Measurements from ENCODE around the gene ABHD17B.
"Not testable (repeated sequence)": the region's sequence is repeated elsewhere in the genome, so short reads cannot be mapped to it uniquely, and the experiment has no call there.

The ABHD17B gene

DNA sequence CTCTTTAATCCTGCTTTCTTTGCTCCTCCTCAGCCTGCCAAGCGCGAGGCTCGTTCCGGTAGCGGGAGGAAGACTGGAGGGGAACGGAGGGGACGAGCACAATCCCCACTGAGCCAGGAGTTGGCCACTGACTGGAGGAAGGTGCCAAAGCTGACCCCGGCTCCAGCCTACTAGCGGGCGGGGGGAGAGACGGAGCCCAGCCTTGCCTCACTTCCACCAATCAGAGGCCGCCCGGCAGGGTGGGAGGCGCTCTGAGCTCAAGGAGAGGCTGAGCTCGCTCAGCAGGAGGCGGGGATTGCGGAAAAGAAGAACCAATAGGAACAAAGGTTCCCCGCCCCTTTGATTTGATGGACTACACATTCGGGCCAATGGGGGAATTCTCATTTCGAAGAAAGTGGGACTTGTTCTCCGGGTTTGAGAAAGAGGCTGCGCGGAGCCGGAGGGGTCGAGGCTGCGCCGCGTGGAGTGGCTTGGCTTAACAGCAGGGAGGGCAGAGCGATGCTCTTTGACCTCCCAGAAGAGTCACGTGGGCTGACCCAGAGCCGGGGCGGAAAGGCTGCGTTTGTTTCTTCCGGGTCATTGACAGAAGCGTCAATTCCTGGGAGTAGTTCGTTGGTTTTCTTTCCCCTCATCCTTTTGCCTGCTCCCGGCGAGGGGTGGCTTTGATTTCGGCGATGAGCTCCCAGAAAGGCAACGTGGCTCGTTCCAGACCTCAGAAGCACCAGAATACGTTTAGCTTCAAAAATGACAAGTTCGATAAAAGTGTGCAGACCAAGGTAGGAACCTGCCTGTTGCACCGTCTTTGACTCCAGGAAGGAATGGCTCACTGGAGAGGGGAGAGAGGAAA, at the start of gene ABHD17B, which contains the start of gene C9orf85:
ABHD17B (minus strand) TSS at position 133 of the 847 bp plus-strand sequence. CDS start 36,113 bp downstream, outside the sequence.
C9orf85 (plus strand) TSS at position 579 of the 847 bp plus-strand sequence; CDS start at position 675, 96 bp downstream.
- DNase-seq: peak; percentile 99 to 100 (median 100)
- intact Hi-C loops (cut with DNase I): loop anchor here (10.0 kb wide), 1 partner anchor 86 kb away; no protein-coding TSS in a partner anchor

DNA sequence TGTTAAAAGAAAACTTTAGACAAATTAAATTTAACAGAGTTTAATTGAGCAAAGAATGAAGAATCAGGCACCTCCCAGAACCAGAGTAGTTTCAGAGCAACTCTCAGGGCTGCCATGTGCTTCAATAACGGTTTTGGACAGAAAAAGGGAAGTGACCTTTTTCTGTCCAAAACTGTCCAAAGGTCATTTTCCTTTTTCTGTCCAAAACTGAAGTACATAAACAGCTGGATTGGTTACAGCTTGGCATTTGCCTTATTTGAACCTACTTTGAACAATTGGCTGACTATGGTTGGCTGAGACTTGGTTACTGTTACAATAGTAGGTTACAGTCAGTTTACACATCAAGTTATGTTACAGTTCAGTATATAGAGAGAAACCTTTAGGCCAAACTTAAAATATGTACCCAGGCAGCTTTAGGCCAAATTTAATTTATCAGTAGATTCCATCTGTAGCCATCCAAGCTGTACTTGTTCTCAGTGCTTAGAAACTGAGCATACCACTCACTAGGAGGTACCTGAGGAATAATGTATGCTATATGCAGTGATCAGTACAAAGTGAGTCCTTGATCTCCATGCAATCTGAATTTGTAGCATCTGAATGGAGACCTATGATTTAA, 44.4 kb upstream of the ABHD17B start:
- intact Hi-C loops (cut with DNase I): no loop called here
- no peak for DNase-seq

DNA sequence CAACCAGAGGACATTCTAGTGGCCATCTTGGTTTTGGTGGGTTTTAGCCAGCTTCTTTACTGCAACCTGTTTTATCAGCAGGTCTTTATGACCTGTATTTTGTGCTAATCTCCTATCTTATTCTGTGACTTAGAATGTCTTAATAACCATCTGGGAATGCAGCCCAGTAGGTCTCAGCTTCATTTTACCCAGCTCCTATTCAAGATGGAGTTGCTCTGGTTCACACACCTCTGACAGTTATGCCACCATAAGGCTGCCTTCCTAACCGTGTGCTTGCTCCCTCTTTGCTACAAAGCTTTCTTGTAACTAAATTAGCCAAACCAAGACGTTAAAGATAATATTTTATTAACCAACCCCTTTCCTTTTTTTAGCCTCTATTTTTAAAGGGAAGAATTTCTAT, 43.7 kb upstream of the ABHD17B start:
- intact Hi-C loops (cut with DNase I); DNase-seq: not testable (repeated sequence)

DNA sequence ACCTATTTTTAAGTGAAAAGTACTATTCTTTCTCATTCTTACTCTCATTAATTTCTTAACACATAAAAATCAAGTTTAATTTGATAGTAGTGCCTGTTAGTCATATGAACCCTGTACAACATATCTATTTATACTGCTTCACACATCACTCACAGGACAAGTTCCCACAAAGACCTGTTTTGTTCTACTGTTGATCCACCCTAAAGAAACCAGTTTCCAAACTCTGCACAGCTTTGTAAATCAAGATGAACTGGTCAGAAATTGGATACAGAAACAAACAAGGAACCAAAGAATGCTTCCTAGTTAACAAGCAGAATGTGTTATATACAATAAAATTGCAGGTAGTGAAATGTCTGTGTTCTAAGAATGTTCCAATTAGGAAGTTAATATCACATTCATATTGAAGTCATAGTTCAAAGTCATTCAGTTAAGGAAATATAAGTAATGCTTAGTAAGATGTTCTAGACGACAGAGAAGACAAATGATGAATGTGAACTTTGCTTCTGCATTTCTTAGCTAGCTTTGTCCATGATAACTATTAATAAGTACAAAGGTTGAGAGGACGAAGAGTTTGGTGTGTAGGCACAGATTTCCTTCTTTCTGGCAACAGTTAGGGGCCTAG, 33.9 kb upstream of the ABHD17B start:
- intact Hi-C loops (cut with DNase I): no loop called here
- DNase-seq: no peak

DNA sequence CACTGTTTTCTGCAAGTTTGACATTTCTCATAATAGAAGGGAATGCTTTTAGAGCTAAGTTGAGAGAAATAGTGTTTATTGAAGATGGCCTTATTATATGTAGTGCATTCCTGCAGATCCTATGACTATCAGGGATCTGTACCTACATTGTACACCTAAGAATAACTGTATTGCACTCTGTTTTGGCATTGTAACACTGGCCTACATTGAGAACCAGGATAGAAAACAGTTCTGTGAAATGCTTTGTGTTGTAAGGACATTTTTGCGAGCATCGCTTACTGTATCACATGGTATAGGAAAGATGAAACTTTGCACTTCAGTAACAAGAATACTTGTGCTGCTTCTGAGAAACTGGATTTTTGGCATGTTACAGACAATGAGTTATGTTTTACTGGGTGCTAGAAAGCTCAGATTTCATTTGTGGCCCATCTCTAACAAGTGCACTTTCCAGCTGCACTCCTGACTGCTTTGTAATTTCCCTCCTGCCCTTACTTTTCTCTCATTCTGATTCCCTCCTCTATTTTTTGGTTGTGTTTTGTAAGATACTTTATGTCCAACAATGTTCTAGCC, 31.1 kb upstream of the ABHD17B start:
- intact Hi-C loops (cut with DNase I): no loop called here
- no peak for DNase-seq

DNA sequence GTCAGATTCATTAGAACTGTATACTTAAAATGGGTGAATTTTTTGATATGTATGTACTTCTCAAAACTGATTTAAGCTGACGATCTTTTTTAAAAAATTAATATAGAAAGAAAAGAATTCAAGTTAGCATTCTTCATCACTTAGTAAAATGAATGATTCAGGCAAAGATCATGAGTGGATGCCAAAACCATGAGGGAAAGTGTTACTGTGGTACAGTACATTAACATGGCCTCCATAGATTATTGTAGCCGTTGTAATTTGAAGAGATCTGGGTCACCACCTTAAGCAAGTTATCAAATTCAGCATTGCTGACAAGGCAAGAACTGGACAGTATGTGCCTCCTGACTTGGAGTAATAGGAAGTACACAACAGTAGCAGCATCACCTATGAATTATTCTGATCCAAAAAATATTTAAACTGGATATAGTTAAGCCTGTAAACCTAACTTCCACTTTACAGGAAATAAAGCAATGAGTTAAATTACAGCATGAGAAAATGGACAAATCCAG, 30.1 kb upstream of the ABHD17B start:
- intact Hi-C loops (cut with DNase I): no loop called here

DNA sequence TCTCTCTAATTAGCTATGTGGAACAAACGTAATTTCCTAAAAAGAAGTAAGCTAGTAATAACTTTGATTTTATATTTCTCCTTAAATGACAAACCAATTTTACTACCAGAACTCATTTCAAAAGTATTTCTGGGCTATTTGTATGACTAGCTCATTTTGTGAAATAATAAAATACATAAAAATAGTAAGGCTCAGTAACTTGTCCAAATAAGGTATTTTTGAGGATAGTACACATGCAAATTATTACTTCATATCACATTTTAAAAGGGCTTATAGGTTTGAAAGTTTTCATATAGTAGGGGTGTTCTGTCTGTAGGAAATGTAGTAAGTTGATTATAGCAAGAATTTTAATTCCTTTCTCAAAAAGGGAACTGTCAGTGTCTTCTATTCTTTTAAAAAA, 26.9 kb upstream of the ABHD17B start:
- intact Hi-C loops (cut with DNase I): no loop called here
- no peak for DNase-seq

More for the DNA sequence above, 30.1 kb upstream of the ABHD17B start:
- no peak for DNase-seq

DNA sequence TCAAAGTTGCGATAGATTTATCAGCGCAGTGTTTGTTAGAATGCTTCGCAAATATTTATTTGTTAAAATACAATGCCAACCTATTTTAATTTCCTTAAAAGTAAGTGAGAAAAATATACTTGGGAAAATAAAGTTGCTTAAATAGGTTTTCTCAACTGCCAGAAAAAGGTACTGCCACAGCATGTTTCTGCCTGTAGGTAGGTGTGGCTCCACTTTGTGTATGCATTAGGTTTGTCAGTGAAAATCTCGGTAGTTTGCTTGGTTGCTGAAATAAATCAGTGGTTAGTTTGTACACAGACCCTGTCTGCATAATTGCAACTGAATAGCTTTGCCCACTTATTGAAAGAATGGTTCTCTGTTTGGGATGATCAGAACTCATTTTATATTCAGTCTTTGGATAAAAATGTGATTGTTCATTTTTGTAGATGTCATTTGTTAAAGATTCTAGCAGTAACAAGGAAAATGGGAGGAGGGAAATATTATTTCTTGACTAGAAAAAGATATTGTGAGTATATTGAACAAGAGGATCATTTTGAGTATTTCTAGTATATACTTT, 26.2 kb upstream of the ABHD17B start:
- intact Hi-C loops (cut with DNase I): no loop called here
- DNase-seq: peak in 3 of 42 donors; percentile 8 to 35 (median 9)

DNA sequence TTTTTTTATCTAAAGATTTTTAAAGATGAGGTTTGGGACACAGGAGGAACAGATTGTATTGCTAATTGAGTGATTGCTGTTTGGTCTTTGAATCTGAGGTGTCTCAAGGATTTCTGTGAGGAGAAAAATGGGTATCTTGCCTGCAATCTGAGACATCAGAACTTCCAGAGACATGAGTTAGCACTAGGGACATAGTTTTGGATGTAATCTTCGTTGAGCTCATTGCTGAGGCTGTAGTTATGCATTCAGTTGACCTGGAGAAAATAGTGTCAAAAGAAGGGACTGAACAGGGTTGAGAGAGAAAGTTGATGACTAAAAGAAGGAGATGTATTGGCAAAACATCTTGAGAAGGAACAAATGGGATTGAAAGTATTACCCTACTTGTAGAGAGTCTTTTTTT, 25.1 kb upstream of the ABHD17B start:
- no peak for DNase-seq
- intact Hi-C loops (cut with DNase I): no loop called here

DNA sequence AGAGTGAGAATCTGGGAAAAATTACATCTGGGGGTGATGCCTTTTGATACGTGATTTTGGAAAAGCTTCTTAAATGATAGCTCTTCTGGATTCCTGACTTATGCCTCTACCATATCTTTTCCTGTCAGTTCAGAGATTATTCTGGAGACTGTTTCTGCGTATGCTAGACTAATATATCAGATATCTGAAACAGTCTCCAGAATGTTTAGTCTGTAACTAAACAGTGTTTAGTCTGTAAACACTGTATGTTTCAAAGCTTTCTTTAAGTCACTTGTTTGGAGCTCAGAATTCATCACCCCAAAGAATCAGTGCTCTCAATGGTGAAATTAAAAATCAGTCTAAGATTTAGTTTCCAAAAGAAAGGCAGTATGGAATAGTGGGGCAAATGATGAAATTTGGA, 20.2 kb upstream of the ABHD17B start:
- DNase-seq: no peak
- intact Hi-C loops (cut with DNase I): no loop called here

DNA sequence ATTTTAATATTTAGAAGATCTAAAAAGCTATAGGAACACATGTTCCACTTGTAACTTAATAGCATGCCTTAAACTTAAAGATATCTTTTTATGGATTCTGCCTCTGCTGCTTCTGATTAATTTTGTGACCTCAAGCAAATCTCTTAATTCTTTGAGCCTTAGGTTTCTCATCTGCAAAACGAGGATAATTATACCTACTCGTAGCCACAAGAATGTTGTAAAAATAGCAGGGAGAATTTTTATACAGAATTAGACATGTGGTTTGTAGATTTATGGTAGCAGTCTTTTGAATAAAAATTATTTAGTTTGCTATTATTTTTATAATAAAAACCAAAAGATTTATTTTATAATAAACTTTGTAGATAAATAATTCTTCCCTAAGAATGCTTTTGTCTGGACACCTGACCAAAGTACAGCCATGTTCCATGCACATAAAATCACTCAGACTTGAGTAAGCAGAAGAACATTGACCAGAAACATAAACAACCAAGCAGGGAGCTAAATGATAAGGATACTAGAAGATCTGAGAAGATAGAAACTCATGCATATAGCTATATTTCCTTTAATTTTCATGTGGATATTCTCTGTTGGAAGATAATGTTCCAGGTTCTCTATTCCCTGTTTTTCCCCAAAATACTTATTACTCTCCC, 18.9 kb upstream of the ABHD17B start:
- DNase-seq: no peak
- intact Hi-C loops (cut with DNase I): no loop called here

DNA sequence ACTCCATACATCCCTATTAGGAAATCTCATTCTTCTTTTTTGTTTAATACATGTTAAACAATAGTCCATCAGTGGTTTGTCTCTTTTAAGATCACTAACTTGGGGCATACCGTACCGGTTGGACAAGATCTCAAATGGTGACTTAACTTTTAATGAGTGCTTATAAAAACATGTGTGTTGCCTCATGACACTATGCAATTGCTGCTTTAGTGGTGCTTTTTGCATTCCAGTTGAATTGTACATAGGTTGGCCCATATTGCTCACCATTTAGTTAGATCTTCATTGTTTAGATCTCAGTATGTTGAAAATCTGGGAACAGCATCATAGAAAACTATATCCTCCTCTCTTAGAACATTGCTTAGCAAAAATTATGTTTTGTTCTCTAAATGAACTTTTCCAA, 18.2 kb upstream of the ABHD17B start:
- intact Hi-C loops (cut with DNase I): no loop called here
- no peak for DNase-seq

DNA sequence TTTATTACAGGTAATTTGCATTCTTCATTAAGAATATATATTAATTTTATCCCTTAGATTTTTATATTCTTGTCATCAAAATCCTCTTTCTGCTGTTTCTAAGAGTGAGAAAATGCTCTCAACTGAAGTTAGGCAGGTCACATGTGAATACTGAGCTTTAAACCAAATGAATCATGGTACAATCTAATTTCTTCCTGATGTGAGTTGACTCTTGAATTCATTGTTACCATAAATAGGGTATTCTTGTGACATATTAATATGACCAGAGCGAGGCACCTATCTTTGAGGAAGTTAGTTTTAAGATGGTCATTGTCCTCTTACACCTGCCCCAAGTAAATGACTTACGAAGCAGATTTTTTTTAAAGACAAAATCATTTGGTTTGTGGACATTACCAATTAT, 17.8 kb upstream of the ABHD17B start:
- DNase-seq: no peak
- intact Hi-C loops (cut with DNase I): no loop called here

DNA sequence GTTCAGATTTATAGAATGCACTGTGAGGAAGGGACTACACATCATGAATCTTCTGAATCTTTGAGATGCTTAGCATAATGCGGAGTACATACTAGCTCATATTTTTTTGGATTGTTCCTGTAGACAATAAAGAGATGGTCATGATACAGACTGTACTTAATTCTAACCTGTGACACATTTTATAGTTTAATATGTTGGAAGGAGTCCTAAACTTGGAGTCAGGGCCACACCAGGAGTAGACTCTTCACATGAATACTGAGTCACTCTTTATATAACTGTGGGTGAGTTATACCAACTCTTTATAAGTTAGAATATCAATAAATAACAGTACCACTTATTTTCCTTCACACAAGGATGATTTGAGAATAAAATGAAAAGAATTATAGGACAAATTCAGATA, 17.4 kb upstream of the ABHD17B start:
- DNase-seq: no peak

DNA sequence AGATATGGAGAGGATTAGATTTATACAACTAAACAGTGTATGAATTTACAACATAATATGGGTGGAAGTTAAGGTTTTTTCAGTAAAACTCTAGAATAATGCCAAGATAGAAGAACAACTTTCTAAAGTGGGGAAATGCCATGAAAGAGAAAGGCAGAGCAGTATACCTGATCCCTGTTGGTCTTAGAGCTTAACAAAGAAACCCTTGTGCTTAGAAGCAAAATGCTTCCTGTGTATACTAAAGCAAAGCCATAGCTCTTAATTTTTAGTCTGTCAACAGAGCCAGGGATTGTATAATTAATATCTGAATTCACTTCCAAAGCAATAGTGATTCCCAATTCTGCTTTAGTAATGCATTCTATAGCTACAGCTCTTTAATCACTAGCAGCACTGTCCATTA, 14.8 kb upstream of the ABHD17B start:
- intact Hi-C loops (cut with DNase I): no loop called here
- no peak for DNase-seq

More for the DNA sequence above, 17.4 kb upstream of the ABHD17B start:
- intact Hi-C loops (cut with DNase I): no loop called here

DNA sequence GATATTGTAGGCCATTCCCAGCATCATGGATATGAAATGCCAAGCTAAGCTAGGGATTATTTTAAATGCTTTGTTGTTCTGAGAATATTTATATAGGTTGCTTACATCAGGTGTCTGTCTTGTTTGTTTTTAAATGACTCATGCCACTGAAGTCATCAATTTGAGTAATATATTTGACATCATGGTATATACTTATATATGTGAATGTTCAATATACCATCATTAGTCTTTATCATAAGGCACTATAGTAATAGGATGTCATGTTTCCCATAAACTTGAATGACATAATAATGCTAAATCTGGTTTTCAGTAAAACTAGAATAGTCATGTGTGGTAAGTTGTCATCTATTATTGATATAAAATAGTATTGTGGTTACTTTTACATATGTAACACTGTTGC, 13.6 kb upstream of the ABHD17B start:
- no peak for DNase-seq
- intact Hi-C loops (cut with DNase I): no loop called here

DNA sequence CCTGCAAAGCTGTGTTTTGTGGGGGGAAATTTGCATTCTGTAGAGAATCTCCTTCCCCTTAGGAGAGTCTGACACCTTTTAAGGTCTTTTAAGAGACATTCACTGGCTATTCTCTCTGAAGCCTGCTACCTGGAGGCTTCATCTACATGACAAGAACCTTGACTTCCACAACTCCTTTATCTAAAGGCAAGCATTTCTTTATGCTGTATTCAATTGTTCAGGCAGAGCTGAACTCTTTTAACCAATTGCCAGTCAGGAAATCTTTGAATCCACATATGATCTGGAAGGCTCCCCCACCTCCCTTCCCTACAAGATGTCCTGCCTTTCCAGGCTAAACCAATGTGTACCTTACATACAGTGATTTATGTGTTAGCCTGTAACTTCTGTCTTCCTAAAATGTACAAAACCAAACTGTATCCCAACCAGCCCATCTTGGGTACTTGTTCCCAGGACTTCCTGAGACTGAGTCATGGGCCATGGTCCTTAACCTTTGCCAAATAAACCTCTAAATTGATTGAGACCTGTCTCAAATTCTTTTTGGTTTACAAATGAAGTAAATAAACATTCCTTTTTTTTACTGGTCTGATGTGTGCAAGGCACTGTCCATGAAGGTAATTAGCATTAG, 10.3 kb upstream of the ABHD17B start:
- intact Hi-C loops (cut with DNase I): no loop called here
- DNase-seq: no peak

DNA sequence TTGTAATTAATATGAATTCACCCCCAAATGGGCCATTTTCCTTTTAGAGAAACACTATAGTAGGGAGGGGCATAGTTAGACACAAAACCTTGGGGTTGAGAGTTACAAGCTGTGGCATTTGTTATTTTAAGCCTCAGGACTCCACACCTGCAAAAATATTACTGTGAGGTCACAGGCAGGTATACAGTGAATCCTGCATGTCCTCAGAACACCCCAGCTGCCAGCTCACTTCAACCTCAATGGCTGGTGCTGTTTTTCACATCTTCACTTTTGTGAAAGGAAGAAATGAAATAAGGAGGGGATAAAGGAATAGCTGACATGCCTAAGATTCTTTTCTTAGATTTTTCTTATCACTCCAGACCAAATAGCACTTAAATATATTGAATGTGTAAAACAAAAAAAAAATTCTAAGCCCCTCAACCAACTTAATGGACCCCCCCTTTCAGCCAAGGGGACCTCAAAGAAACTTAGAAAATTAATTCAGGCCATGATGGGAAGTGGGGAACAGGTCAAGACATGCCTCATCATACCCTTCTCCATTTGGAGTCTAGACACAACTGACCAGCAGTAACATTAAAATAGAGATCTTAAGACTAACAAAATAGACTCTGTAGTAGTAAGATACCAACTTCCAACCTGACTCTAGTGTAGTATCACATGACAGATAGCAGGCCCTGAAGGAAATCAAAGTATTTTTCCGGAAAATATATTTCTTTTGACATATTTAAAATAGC, 9.6 kb upstream of the ABHD17B start:
- intact Hi-C loops (cut with DNase I): no loop called here
- no peak for DNase-seq
